GM12878 (cell line): ENCODE results near the gene TMEM88. TPM values are rescaled to one million over a fixed set of nuclear protein-coding genes. Genes with fewer than 3 reads are reported as not detected.

Experiments
- CBFB ChIP-seq: IDR thresholded peaks from 2 replicates; pipeline ENCODE4 v1.6.1; 2016; ENCODE audit warnings: antibody characterized with exemption, low read depth
- CHD4 ChIP-seq: fragments of 200-600 bp; sonication (generic); IDR thresholded peaks from 2 replicates; pipeline ENCODE4 v1.6.1; 2016; ENCODE audit warnings: mild to moderate bottlenecking
- ETV6 ChIP-seq, 2 experiments: fragments of 450-650 bp in 1 of 2; IDR thresholded peaks in 1 of 2; conservative IDR thresholded peaks in 1 of 2; 2 replicates each; pipeline ENCODE4 v1.6.1; 2014; ENCODE audit warnings: antibody characterized with exemption in 1 of 2, borderline replicate concordance in 1 of 2, low read depth in 1 of 2, mild to moderate bottlenecking in 1 of 2, moderate library complexity in 1 of 2
- FOXK2 ChIP-seq: fragments of 450-650 bp; IDR thresholded peaks from 2 replicates; pipeline ENCODE4 v1.6.1; 2017; ENCODE audit warnings: mild to moderate bottlenecking, moderate library complexity
- JUNB ChIP-seq: IDR thresholded peaks from 2 replicates; pipeline ENCODE4 v1.6.1; 2016; ENCODE audit warnings: antibody characterized with exemption, mild to moderate bottlenecking
- NBN ChIP-seq: fragments of 450-650 bp; IDR thresholded peaks from 2 replicates; pipeline ENCODE4 v1.6.1; 2016
- NR2F1 ChIP-seq: fragments of 450-650 bp; conservative IDR thresholded peaks from 2 replicates; pipeline ENCODE4 v1.6.1; 2017; ENCODE audit warnings: mild to moderate bottlenecking
- SIX5 ChIP-seq: IDR thresholded peaks from 2 replicates; pipeline ENCODE4 v1.6.1; 2011; ENCODE audit warnings: mild to moderate bottlenecking, low read depth, low read length, moderate library complexity; ENCODE audit not compliant: severe bottlenecking
- STAT1 ChIP-seq: fragments of 450-650 bp; conservative IDR thresholded peaks from 2 replicates; pipeline ENCODE4 v1.6.1; 2014; ENCODE audit warnings: antibody characterized with exemption, mild to moderate bottlenecking
- TAF1 ChIP-seq: IDR thresholded peaks from 2 replicates; pipeline ENCODE4 v1.6.1; 2011; ENCODE audit warnings: mild to moderate bottlenecking, low read depth, low read length, borderline replicate concordance
- TCF3 ChIP-seq: IDR thresholded peaks from 2 replicates; pipeline ENCODE4 v1.6.1; 2012; ENCODE audit warnings: low read depth, mild to moderate bottlenecking, low read length, borderline replicate concordance; ENCODE audit not compliant: insufficient read depth
- ZNF207 ChIP-seq: fragments of 450-650 bp; IDR thresholded peaks from 2 replicates; pipeline ENCODE4 v1.6.1; 2014; ENCODE audit warnings: antibody characterized with exemption, mild to moderate bottlenecking, borderline replicate concordance
- ZNF274 ChIP-seq: IDR thresholded peaks from one replicate; pipeline ENCODE4 v1.8.0; 2011; ENCODE audit not compliant: insufficient read length, insufficient read depth
- ZNF592 ChIP-seq: fragments of 450-650 bp; IDR thresholded peaks from 2 replicates; pipeline ENCODE4 v1.6.1; 2017; ENCODE audit warnings: mild to moderate bottlenecking, moderate library complexity
- ZNF622 ChIP-seq: fragments of 450-650 bp; IDR thresholded peaks from 2 replicates; pipeline ENCODE4 v1.6.1; 2017; ENCODE audit warnings: mild to moderate bottlenecking, inconsistent platforms
- polyA plus RNA-seq, 11 experiments: library from polyadenylated mRNA; depleted of rRNA in 4 of 11; unstranded in 6 of 11; stranded (reverse) in 5 of 11; fragments of >200 nt; fragmentation: Nextera tagmentation in 4 of 11; fragmentation: Illumina TruSeq in 1 of 11; extraction: Ambion mirVana in 4 of 11; extraction: Trizol in 1 of 11; gene quantifications; 1 replicate in 1 of 11; 2 replicates in 10 of 11; pipeline versions ENCODE4 v1.2.1 to v1.2.3, GENCODE V29; 2011 to 2016; ENCODE audit warnings: inconsistent platforms in 2 of 11, missing spikeins in 2 of 11, low read depth in 1 of 11
- total RNA-seq, 4 experiments: library from RNA; depleted of rRNA in 3 of 4; stranded (reverse); fragments of >200 nt in 3 of 4; fragmentation: Illumina TruSeq in 1 of 4; extraction: Trizol in 1 of 4; gene quantifications; 2 replicates each; pipeline versions ENCODE4 v1.2.1 to v1.2.3, GENCODE V29; 2013 to 2021
- TF ChIP-seq, protein P1 (sequence below): fragments of 450-650 bp; IDR thresholded peaks from 2 replicates; pipeline ENCODE4 v1.6.1; 2016; ENCODE audit warnings: mild to moderate bottlenecking
- TF ChIP-seq, protein P2 (sequence below): fragments of 450-650 bp; IDR thresholded peaks from 2 replicates; pipeline ENCODE4 v1.6.1; 2017; ENCODE audit warnings: mild to moderate bottlenecking
- TF ChIP-seq, protein P3 (sequence below): fragments of 450-650 bp; IDR thresholded peaks from 2 replicates; pipeline ENCODE4 v1.6.1; 2017; ENCODE audit warnings: mild to moderate bottlenecking, moderate library complexity

TMEM88 gene
- total and polyA plus RNA-seq, 10 of the 15 experiments (the other 5 are each of a cell fraction or from before 2014, with no cell fraction given) = 0.21 to 2.2 (median 0.62) TPM; not detected in 5

- TF ChIP-seq ZNF592 (no peak), SIX5 (peak; percentile 12), CHD4 (no peak), FOXK2 (peak; percentile 74), JUNB (no peak), NR2F1 (peak; percentile 96), CBFB (no peak; the same call in 1 of the 2 replicates), STAT1 (no peak), ETV6 (conservative IDR thresholded peaks at IDR 0.05 in 1 of 2, IDR thresholded peaks at IDR 0.05 in 1 of 2; ENCODE audit: borderline replicate concordance in 1 of 2, low read depth in 1 of 2) (no peak), ZNF274 (no peak), TCF3 (no peak), TAF1 (no peak), ZNF207 (no peak; the same call in 1 of the 2 replicates), NBN (no peak), ZNF622 (no peak)
- TF ChIP-seq, protein P1, sequence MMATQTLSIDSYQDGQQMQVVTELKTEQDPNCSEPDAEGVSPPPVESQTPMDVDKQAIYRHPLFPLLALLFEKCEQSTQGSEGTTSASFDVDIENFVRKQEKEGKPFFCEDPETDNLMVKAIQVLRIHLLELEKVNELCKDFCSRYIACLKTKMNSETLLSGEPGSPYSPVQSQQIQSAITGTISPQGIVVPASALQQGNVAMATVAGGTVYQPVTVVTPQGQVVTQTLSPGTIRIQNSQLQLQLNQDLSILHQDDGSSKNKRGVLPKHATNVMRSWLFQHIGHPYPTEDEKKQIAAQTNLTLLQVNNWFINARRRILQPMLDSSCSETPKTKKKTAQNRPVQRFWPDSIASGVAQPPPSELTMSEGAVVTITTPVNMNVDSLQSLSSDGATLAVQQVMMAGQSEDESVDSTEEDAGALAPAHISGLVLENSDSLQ = peak; percentile 21; the same call in 1 of the 2 replicates
- TF ChIP-seq, protein P2, sequence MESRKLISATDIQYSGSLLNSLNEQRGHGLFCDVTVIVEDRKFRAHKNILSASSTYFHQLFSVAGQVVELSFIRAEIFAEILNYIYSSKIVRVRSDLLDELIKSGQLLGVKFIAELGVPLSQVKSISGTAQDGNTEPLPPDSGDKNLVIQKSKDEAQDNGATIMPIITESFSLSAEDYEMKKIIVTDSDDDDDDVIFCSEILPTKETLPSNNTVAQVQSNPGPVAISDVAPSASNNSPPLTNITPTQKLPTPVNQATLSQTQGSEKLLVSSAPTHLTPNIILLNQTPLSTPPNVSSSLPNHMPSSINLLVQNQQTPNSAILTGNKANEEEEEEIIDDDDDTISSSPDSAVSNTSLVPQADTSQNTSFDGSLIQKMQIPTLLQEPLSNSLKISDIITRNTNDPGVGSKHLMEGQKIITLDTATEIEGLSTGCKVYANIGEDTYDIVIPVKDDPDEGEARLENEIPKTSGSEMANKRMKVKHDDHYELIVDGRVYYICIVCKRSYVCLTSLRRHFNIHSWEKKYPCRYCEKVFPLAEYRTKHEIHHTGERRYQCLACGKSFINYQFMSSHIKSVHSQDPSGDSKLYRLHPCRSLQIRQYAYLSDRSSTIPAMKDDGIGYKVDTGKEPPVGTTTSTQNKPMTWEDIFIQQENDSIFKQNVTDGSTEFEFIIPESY = no peak
- TF ChIP-seq, protein P3, sequence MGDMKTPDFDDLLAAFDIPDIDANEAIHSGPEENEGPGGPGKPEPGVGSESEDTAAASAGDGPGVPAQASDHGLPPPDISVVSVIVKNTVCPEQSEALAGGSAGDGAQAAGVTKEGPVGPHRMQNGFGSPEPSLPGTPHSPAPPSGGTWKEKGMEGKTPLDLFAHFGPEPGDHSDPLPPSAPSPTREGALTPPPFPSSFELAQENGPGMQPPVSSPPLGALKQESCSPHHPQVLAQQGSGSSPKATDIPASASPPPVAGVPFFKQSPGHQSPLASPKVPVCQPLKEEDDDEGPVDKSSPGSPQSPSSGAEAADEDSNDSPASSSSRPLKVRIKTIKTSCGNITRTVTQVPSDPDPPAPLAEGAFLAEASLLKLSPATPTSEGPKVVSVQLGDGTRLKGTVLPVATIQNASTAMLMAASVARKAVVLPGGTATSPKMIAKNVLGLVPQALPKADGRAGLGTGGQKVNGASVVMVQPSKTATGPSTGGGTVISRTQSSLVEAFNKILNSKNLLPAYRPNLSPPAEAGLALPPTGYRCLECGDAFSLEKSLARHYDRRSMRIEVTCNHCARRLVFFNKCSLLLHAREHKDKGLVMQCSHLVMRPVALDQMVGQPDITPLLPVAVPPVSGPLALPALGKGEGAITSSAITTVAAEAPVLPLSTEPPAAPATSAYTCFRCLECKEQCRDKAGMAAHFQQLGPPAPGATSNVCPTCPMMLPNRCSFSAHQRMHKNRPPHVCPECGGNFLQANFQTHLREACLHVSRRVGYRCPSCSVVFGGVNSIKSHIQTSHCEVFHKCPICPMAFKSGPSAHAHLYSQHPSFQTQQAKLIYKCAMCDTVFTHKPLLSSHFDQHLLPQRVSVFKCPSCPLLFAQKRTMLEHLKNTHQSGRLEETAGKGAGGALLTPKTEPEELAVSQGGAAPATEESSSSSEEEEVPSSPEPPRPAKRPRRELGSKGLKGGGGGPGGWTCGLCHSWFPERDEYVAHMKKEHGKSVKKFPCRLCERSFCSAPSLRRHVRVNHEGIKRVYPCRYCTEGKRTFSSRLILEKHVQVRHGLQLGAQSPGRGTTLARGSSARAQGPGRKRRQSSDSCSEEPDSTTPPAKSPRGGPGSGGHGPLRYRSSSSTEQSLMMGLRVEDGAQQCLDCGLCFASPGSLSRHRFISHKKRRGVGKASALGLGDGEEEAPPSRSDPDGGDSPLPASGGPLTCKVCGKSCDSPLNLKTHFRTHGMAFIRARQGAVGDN = no peak
These were observed 10.3 kb upstream of the TMEM88 start (continued) for GRCh38 chr17:7844292-7845154.
